Upper lobe of left lung (tissue), 4 donors: Measurements from ENCODE around the gene FBXL7.

ENCODE experiments used
- CTCF ChIP-seq, 6 experiments: fragments of 450-650 bp in 4 of 6; fragments of 200-600 bp in 2 of 6; sonication (generic) in 2 of 6; IDR thresholded peaks; one replicate each; pipeline ENCODE4 v1.5.1; 2016 to 2019; ENCODE audit warnings: antibody characterized with exemption in 6 of 6
- POLR2A ChIP-seq, 4 donors: fragments of 450-650 bp; IDR thresholded peaks; one replicate each; pipeline ENCODE4 v1.5.1; 2016 to 2017; ENCODE audit warnings: antibody characterized with exemption in 4 of 4, mild to moderate bottlenecking in 2 of 4
- POLR2AphosphoS5 ChIP-seq, 2 donors: sonication (generic); formaldehyde crosslinking; IDR thresholded peaks; one replicate each; pipeline ENCODE4 v1.5.1; 2017; ENCODE audit warnings: antibody characterized with exemption in 2 of 2

GRCh38 chr5:15977851-15978250 is 477.9 kb downstream of the FBXL7 start:
- TF ChIP-seq POLR2A (IDR thresholded peaks at IDR 0.05): no peak
- TF ChIP-seq POLR2AphosphoS5 (IDR thresholded peaks at IDR 0.05): no peak
- no peak for TF ChIP-seq CTCF (IDR thresholded peaks at IDR 0.05)
